GM21381 (cell line): Measurements from ENCODE around the gene RPS6KB2.

Experiments
- ATAC-seq: cut with Tn5 transposase; IDR thresholded peaks from one replicate; pipeline ENCODE4 v1.9.1; 2021; ENCODE audit warnings: mild to moderate bottlenecking, moderate library complexity; ENCODE audit not compliant: unreplicated experiment

The RPS6KB2 gene

DNA sequence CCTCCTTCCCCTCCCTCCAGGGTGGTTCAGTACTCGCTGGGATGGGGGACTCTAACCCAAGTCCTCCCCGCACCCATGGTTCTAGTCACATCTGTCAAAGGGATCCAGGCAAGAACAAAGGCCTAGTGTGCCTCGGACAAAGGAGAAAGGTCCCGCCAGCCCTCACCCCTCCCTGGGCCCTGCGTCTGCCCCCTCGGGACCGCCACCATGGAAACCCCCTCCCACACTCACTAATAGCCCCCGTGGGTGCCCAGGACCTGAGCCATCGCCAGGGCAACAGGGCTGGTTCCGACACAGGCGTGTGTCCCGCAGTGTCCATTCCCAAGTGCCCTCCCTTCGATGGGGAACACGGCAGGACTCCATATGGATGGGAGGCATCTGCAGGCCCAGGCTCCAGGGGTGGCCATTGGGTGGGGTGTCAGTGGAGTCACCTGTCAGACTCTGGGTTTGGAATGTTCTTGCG, 17.9 kb upstream of the RPS6KB2 start:
- ATAC-seq, result no peak

DNA sequence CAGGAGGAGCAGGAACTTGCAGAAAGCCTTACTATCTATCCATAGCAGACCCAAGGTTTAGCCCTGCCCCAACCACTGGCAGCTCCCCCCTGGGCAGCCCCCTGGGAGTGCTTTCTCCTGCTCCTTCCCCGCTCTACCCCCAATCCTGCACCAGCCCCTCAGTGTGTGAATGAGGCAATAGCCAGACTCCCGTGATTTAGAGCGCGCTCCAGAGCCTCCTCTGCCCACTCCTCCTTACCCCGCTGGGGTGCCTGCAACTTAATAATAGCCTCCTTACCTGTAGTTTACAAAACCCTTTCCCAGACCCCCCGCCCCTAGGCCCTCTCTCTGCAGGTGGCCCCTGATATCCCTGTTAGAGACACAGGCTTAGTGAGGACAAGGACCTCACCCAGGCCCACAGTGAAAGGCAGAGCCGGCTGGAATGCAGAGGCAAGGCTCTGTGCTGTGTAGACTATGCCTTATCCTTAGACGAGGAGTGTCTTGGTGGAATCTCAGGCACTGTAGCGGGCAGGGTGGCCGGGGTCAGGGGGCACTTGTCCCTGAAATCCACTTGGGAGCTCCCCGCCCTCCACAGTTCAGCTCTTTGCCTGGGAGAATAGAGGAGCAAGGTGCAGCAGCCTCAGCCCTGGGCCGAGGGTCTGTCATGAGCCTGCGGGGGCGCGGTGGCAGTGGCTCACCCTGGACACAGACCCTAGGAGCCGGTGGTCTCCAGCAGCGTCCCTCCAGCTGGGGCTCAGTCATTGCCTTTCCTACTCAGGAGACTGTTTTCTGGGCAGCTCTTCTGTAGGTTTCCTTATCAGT, 17.1 kb upstream of the RPS6KB2 start:
- no peak for ATAC-seq

DNA sequence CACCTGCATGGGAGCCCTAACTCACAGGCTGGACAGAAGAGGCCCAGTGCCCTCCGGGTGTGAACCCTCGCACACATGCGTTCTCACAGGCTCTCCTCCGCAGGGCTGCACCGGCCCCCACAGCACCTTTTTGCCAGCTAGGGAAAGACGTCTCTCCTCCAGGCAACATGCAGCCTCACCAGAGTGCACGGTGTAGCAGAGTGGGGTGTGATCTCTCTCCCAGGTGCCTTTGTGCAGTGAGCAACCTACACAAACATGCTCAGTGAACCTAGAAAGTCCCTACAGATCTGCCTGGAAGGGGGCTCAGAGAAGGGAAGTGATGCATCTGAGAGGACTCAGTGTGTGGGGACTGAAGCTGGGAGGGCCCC, 16.5 kb upstream of the RPS6KB2 start:
- ATAC-seq, result no peak

DNA sequence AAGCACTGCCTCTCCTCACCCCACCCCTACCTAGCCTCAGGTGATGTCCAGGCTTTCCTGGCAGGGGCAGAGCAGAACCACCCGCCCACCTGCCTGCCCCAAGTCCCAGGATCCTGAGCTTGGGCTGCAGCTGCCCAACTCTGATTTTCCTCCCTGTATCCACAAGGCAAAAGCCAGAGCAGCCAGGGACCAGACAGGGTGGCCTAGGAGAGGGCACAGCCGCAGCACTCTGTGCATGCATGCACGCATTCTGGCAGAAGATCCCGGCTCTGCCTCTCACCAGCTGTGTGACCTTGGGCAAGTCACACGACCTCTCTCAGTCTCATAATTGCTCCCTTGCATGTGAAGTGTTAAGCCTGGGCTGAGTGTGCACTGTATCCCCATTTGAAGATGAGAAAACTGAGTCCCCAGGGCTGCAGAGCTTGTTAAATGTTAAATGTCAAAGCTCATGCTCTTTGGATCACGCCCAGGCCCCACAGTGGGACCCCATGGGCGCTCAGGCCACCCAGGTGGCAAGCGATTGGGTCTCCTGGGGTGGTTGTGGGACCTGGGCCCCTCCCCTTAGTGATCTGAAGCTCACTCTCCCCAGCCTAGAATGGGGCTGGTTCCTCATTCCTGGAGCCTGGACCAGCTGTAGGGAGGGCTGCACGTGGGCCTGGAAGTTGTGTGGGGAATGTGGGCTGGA, 15.7 kb upstream of the RPS6KB2 start:
- no peak for ATAC-seq

DNA sequence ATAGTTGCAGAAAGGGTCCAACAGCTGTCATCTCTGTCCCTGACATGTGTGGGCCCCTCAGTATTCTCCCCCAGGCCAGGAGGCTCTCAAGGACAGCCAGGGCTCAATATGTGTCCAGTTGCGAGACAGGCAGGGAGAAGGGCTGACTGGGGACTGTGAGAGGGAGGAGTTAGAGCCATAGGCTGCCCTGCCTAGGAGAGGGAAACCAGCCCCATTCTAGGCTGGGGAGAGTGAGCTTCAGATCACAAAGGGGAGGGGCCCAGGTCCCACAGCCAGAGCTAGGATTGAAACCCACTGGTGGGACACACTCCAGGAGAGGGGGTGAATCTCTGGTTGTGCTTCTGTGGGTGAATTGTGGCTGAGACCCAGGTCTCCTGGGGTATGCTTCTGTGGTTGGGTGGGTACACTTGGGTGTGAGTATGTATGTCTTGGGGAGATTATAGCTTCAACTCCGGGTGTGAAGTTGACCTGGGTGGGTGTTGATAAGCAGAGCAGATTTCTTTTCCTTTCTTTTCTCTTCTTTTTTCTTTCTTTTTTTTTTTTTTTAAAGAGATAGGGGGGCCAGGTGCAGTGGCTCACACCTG, 14.9 kb upstream of the RPS6KB2 start:
- no peak for ATAC-seq

DNA sequence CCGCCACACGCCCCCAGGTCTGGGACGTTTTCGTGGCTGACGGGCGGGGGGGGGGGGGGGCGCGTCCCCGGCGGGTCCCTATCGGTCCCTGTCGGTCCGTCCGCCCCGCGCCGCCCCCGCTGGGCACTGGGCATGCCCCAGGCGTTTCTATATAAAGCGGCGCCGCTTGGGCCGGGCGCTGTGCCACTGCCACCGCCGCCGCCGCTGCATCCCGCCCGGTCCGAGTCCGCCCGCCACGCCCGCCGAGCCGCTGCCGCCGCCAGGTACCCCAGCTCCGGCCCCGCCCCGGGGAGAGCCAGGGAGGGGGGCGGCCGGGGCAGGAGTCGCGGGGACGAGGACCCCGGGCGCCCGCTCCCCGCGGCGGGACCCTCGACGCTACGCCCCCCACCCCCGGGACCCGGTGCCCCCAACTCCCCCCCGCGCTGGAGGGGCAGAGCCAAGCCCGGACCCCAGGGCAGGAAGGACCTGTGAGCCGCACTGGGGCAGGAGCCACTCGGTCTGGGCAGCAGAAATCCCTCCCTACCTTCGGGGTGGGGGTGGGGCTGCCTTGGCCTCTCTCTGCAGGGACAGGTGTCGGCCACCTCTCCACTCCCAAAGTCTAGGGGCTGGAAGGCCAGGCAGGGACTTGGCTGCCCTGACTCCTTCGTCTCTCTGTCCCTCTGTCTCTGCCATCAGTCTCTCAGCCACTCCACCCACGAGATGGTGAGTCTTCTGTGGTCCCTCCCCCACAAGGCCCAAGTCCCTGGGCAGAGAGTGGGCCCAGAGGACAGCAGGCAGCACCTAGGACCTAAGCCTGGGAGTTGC, 12.6 kb upstream of the RPS6KB2 start, which contains the start of gene CARNS1:
CARNS1 (plus strand) TSS at position 178 of the 804 bp plus-strand sequence; CDS start at position 700, 522 bp downstream.
- no peak for ATAC-seq

DNA sequence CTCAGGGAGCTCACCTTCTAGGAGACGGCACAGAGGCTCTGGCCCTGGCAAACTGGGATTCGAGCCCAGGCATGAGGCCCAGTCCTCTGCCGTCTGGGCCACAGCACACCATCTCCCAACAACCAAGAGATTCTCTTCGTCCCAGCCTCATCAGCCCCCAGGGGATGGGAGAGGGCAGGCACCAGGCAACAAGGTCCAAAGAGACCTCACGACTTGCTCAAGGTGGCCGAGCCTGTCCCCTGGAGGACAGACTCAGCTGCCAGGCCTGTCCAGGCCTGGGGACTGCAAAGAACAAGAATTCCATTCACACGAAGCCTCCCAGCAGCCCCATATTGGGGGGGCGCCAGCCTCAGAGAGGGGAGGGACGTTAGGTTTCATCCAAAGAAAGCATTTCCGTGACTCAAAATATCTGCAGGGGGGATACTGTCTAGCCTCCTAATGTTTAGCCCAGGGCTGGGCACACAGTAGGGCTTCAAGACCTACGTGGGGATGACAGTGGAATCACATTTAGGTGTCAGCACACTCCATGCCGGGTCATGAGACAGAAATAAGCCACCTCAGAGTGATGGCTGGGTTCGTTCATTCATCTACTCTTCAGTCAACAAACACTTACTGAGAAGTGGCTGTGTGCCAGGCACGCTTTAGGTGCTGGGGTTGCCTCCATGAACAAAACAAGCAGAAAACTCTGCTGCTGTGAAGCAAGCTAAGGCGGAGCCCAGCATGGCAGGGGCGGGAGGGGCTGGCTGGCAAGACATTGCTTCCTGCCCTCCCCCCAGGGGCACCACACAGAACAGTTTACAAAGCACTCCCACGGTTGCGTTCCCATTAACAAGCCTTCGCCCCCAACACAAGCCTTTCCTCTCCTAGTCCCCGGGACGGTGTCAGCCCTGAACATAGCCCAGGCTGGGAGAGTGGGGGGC, 11.6 kb upstream of the RPS6KB2 start:
- ATAC-seq, result no peak

DNA sequence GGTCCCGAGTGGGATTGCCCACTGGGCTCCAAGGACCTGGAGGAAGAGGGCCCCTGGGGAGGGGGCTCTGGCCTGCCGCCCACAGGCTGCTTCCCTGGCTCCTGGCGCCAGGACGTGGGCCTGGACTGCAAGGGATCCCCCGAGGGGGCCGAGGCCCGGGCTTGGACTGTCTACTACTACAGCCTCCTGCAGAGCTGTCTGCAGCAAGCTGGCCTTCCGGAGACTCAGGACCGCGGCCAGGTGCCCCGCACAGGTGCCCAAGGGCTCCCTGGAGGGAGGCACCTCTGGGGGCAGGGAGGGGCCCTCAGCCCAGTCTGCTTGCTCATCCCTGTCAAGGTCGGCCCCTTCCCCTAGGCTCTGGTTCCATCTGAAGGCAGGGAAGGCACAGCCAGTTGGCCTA, 10.9 kb upstream of the RPS6KB2 start:
- no peak for ATAC-seq

DNA sequence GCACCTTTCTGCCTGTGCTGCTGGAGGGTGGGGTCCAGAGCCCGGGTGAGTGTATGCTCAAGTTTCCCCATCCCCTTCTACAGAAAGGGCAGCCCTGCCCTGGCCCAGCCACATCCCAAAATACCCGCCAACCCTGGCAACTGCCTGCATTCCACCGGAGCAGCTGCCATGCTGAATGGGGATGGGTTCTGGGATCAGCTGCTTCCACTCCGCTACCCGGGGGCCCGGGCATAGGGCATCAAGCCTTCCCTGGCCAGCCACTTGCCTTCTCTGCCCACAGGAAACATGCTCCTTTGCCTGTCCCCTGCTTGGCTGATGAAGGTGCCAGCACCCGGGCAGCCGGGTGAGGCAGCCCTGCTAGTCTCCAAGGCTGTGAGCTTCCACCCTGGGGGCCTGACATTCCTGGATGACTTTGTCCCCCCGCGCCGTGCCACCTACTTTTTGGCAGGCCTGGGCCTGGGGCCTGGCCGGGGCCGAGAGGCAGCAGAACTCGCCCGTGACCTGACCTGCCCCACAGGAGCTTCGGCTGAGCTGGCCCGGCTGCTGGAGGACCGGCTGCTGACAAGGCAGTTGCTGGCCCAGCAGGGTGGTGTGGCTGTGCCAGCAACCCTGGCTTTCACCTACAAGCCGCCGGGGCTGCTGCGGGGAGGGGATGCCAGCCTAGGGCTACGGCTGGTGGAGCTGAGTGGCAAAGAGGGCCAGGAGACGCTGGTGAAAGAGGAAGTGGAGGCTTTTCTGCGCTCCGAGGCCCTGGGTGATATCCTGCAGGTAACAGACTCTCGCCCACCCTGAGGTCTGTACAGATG, 9.6 kb upstream of the RPS6KB2 start:
- ATAC-seq, result no peak

DNA sequence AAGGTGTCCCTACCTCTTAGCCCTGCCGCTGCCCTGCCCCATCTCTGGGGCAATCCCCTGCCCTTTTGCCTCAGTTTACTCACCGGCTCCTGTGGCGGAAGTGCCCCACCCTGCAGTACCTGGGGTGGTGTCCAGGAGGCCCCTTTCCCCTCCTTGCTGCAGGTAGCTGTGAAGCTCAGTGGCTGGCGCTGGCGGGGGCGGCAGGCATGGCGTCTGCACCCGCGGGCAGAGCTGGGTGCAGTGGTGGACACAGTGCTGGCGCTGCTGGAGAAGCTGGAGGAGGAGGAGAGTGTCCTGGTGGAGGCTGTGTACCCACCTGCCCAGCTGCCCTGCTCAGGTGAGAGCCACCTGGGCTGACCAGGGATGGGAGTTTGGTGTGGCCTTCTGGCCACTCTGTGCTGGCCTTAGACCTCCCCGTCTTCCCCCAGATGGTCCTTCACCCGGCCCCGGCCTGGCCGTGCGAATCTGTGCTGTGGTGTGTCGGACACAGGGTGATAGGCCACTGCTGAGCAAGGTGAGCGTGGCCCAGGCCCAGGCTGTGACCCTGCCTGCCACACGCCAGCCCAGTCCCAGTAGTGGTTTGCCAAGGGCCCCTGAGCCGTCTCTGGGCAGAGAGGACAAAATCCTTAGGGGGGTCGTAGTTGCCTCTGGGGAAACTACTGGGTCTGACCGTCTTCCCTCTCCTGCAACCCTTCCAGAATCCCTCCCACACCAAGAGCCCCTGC, 8.8 kb upstream of the RPS6KB2 start:
- no peak for ATAC-seq

DNA sequence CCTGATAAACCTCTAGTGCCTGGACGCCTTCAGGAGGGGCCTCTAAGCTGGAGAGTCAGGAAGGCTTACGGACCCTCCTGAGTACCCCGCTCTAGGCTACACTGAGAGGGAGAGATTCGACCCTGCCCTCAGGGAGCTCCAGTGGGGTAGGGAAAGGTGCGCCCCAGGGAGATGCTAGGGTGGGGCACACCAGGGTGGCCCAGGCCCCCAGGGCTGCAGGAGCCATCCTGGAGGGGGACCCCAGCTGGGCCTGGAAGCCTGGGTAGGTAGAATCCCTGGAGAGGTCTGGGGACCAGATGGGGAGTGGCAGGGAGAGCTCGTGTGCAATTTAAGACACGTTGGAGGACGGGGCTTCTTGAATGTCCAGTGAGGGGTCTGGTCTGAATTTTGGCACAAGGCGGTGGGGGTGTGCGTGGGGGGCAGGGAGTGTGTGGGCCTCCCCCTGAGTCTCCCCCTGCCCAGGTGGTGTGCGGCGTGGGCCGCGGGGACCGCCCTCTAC, 8.1 kb upstream of the RPS6KB2 start:
- ATAC-seq, result no peak

DNA sequence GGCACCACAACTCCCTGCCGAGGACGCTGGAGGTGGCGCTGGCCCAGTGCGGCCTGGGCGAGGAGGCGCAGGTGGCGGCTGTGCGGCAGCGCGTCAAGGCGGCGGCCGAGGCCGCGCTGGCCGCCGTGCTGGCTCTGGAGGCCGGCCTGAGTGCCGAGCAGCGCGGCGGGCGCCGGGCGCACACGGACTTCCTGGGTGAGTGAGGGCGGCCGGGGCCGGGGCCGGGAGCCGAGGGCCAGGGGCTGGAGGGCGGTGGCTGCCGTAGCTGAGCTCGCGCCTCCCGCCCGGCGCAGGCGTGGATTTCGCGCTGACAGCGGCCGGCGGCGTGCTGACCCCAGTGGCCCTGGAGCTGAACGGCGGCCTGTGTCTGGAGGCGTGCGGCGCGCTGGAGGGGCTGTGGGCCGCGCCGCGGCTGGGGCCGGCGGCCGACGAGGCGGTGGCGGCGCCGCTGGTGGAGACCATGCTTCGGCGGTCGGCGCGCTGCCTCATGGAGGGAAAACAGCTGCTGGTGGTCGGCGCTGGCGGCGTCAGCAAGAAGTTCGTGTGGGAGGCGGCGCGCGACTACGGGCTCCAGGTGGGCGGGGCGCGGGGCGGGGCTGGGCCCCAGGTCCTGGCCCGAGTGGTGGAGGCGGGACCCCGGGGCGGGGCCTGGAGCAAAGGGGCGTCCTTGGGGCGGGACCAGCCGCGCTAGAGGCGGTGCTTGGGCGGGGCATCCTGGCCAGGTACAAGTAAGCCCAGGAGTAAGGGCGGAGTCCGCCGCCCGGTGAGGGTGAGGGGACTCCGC, 7.5 kb upstream of the RPS6KB2 start:
- ATAC-seq, result peak; percentile 79

DNA sequence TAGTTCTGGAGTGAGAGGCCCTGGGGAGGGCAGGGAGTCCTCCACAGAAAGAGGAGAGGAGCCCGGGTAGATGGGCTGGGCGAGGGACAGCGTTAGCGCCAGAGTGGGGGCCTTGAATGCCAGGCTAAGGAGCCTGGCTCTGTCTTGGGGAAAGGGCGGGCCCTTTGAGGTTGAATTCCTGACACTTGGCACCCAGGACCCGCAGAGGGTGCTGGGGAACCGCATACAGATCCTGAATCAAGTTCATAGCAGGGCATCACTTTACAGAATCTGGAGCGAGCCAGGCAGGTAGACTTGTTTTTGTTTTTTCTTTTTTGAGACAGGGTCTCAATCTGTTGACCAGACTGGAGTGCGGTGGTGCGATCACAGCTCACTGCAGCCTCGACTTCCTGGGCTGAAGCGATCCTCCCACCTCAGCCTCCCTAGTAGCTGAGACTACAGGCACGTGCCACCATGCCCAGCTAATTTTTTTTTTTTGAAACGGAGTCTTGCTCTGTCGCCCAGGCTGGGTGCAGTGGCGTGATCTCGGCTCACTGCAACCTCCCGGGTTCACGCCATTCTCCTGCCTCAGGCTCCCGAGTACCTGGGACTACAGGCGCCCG, 6.8 kb upstream of the RPS6KB2 start:
- no peak for ATAC-seq

DNA sequence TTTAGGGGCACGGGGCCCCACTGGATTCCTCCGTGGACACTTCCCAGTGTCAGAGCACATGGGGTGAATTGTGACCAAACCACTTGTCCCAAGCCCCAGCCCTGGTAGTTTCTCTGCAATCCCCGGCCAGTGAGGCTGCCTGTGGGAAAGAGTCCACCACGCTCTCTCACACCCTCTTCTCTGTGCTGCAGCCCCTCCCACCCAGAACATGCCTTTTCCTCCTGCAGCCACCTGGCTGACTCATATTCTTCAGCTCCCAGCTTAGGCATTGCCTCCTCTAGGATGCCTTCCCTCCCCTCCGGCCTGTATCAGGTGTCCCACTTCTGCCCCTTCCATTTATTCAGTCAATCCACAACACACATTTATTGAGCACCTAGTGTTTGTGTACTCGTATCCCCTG, 5.4 kb upstream of the RPS6KB2 start:
- ATAC-seq, result no peak

DNA sequence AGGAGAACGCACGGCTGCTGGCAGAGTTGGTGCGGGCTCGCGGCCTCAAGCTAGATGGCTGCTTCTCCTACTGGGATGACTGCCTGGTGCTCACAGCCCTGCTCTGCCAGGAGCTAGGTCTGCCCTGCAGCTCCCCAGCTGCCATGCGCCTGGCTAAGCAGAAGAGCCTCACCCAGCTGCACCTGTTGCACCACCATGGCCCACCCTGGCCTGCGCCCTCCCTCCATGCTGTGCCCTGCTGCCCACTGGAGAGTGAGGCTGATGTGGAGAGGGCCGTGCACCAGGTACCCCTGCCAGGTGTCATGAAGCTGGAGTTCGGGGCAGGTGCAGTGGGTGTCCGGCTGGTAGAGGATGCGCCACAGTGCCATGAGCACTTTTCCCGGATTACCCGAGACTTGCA, 4.8 kb upstream of the RPS6KB2 start:
- ATAC-seq, result no peak

DNA sequence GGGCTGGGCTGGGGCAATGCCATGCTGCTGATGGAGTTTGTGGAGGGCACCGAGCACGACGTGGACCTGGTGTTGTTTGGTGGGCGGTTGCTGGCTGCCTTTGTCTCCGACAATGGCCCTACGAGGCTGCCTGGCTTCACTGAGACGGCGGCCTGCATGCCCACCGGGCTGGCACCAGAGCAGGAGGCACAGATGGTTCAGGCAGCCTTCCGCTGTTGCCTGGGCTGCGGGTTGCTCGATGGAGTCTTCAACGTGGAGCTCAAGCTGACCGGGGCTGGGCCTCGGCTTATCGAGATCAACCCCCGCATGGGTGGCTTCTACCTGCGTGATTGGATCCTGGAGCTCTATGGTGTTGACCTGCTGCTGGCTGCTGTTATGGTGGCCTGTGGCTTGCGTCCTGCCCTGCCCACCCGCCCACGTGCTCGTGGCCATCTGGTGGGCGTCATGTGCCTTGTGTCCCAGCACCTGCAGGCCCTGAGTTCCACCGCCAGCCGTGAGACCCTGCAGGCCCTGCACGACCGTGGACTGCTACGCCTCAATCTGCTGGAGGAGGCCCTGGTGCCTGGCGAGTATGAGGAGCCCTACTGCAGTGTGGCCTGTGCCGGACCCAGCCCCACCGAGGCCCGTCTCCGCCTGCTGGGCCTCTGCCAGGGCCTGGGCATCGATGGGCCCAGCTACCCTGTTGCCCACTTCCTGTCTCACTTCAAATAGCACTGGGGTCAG, 4.2 kb upstream of the RPS6KB2 start:
- ATAC-seq, result no peak
